Measurements from ENCODE around the gene KCTD11. TPM values are rescaled to one million over a fixed set of nuclear protein-coding genes. Genes with fewer than 3 reads are reported as not detected.

KCTD11 gene
- total and polyA plus RNA-seq, 10 of the 15 experiments (the other 5 are each of a cell fraction or from before 2014, with no cell fraction given) = 0.05 to 7.3 (median 2.9) TPM

DNA sequence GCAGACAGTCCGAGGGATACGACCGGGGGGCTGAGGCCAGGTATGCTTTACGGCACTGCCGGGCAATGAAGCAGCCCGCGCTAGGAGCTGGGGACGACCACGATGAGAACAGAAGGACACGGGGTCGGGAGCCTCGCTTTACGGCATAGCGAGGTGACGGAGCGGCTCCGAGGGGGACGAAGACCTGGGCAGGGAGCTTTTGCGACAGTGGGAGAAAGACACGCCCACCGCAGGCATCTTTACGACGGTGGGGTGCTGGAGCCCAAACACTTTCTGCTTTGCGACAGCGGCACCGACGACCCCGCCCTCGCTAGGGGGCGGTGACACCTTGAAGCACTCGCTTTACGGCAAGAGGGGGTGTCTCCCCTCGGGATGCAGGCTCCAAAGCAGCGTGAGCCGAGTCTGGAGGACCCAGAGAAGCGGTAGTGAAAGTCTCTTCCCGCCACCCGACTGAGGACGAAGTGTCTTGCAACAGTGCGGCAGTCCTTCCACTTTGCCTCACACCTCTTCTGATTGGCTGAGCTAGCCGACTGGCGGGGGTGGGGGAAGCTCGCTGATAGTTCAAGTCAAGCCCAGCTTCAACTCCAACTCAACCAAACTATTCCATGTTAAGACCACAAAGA is 22.5 kb upstream of the KCTD11 start:
- ChIA-PET RAD21 (ENCODE audit: unreplicated experiment) (interaction anchor here (0.8 to 2.4 kb wide), 15 partner anchors 8 to 358 kb away, joined by 3 to 11 read pairs (median 4); partner anchors contain the start of genes ACADVL, DLG4, GPS2 and SENP3), CTCF (interaction anchor here (0.7 to 7.9 kb wide), 11 partner anchors 8 to 231 kb away, joined by 3 to 49 read pairs (median 3); partner anchors contain the start of genes GPS2, KCTD11 and SLC2A4), SMC1A (ENCODE audit: uncharacterized antibody, unreplicated experiment) (interaction anchor here (0.6 to 2.3 kb wide), 12 partner anchors 9 to 358 kb away, joined by 3 to 18 read pairs (median 4); partner anchors contain the start of genes ACADVL, ACAP1, DLG4 and GPS2), POLR2A (interaction anchor here (0.6 to 2.3 kb wide), 19 partner anchors 9 to 358 kb away, joined by 3 to 31 read pairs (median 6); partner anchors contain the start of genes GABARAP, TMEM256 and TP53)
- under 1% methylated on average over 43 of the region's 43 CpGs for WGBS (ENCODE audit: insufficient coverage, insufficient replicate concordance, low lambda C conversion rate, missing lambda C conversion rate)
- BruUV-seq (replicated peaks) = no TSS peak
- in situ Hi-C loops (cut with MboI) (no loop called here), intact Hi-C loops (cut with micrococcal nuclease; ENCODE audit: unreplicated experiment) (loop anchor here (2.0 kb wide), 1 partner anchor 23 kb away; the partner anchor contains the start of gene EIF5A)
- H3K4me3 ChIP-seq = peak overlapping the region; percentile 99
- DNase-seq (ENCODE audit: low read depth, low spot score) = peak; percentile 97
- H2AFZ ChIP-seq (ENCODE audit: control insufficient read depth, low read depth, low read length) = peak overlapping the region; percentile 99
- H3K27me3 ChIP-seq (replicated peaks in 1 of 2; ENCODE audit: control insufficient read depth in 2 of 2, insufficient read depth in 2 of 2, low read length in 1 of 2) = no peaks in the 10 kb centered on the region
- no peaks in the 10 kb centered on the region for H4K20me1 ChIP-seq (ENCODE audit: control insufficient read depth, insufficient read depth)
- peak overlapping the region; percentile 94 for H3K27ac ChIP-seq (ENCODE audit: control insufficient read depth, insufficient read depth)
- peak; percentile 100 for FAIRE-seq
- H3K4me1 ChIP-seq (ENCODE audit: control insufficient read depth, insufficient read depth, low read length) = peaks cover 27% of the 10 kb centered on the region
- H3K4me2 ChIP-seq (ENCODE audit: control insufficient read depth, insufficient read depth) = peak overlapping the region; percentile 97
- peaks cover 17% of the 10 kb centered on the region for H3K79me2 ChIP-seq (ENCODE audit: control insufficient read depth, insufficient read depth, low read length)
- H3K9ac ChIP-seq (ENCODE audit: control insufficient read depth, insufficient read depth, low read length) = peak overlapping the region; percentile 82
- ATAC-seq = peak; percentile 75
- peaks cover 0 to 3% of the 10 kb centered on the region in 2 experiments; a peak in 2 of 4 replicates for H3K36me3 ChIP-seq (ENCODE audit: control insufficient read depth in 2 of 2, insufficient read depth in 2 of 2, low read length in 1 of 2)
- no peaks in the 10 kb centered on the region for H3K9me3 ChIP-seq (replicated peaks; ENCODE audit: control insufficient read depth, insufficient read depth, low read length)
- TF ChIP-seq GATAD2B (conservative IDR thresholded peaks at IDR 0.05; ENCODE audit: low read depth) = peak; percentile 65; the same call in 1 of the 2 replicates
- peak; percentile 69; the same call in 1 of the 2 replicates for TF ChIP-seq POLR2AphosphoS2 (IDR thresholded peaks at IDR 0.05; ENCODE audit: low read depth, low read length)
- TF ChIP-seq SMAD5 (IDR thresholded peaks at IDR 0.05; ENCODE audit: low read depth) = peak; percentile 35; the same call in 1 of the 2 replicates
- TF ChIP-seq IRF4 (IDR thresholded peaks at IDR 0.05; ENCODE audit: low read depth, low read length) = peak; percentile 54; the same call in 1 of the 2 replicates
- peak; percentile 35; the same call in 1 of the 2 replicates for TF ChIP-seq CHD2 (IDR thresholded peaks at IDR 0.05; ENCODE audit: borderline replicate concordance, low read depth, low read length)
- peak in 1 of 2 experiments; percentile 52; a peak in 2 of 3 replicates for TF ChIP-seq EGR1 (IDR thresholded peaks at IDR 0.05; ENCODE audit: borderline replicate concordance in 1 of 2, low read depth in 2 of 2, low read length in 2 of 2)
- TF ChIP-seq, protein P1, sequence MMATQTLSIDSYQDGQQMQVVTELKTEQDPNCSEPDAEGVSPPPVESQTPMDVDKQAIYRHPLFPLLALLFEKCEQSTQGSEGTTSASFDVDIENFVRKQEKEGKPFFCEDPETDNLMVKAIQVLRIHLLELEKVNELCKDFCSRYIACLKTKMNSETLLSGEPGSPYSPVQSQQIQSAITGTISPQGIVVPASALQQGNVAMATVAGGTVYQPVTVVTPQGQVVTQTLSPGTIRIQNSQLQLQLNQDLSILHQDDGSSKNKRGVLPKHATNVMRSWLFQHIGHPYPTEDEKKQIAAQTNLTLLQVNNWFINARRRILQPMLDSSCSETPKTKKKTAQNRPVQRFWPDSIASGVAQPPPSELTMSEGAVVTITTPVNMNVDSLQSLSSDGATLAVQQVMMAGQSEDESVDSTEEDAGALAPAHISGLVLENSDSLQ (IDR thresholded peaks at IDR 0.05) = peak; percentile 68
- 0 out of 2 replicates have a peak, but pooled peaks have one; percentile 48 for TF ChIP-seq HSF1 (IDR thresholded peaks at IDR 0.05; ENCODE audit: low read depth, low read length)
- 0 out of 2 replicates have a peak, but pooled peaks have one; percentile 8 for TF ChIP-seq SMC3 (IDR thresholded peaks at IDR 0.05; ENCODE audit: borderline replicate concordance, low read length)
- peak; percentile 45 for TF ChIP-seq NR2C1 (IDR thresholded peaks at IDR 0.05)
- peak; percentile 100 for TF ChIP-seq E4F1 (IDR thresholded peaks at IDR 0.05; ENCODE audit: borderline replicate concordance, partially characterized antibody)
- TF ChIP-seq, protein P2, sequence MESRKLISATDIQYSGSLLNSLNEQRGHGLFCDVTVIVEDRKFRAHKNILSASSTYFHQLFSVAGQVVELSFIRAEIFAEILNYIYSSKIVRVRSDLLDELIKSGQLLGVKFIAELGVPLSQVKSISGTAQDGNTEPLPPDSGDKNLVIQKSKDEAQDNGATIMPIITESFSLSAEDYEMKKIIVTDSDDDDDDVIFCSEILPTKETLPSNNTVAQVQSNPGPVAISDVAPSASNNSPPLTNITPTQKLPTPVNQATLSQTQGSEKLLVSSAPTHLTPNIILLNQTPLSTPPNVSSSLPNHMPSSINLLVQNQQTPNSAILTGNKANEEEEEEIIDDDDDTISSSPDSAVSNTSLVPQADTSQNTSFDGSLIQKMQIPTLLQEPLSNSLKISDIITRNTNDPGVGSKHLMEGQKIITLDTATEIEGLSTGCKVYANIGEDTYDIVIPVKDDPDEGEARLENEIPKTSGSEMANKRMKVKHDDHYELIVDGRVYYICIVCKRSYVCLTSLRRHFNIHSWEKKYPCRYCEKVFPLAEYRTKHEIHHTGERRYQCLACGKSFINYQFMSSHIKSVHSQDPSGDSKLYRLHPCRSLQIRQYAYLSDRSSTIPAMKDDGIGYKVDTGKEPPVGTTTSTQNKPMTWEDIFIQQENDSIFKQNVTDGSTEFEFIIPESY (IDR thresholded peaks at IDR 0.05) = peak; percentile 72; the same call in 1 of the 2 replicates

All from GM12878 (cell line).